HG02884 (cell line): Measurements from ENCODE around the gene TM4SF18.
"Not testable (repeated sequence)": the region's sequence is repeated elsewhere in the genome, so short reads cannot be mapped to it uniquely, and the experiment has no call there.

Source experiments
- ATAC-seq: cut with Tn5 transposase; IDR thresholded peaks from one replicate; pipeline ENCODE4 v1.9.1; 2021; ENCODE audit warnings: mild to moderate bottlenecking, moderate library complexity; ENCODE audit not compliant: unreplicated experiment

The TM4SF18 gene

GRCh38 chr3:149333176-149333859, at the start of gene TM4SF18:
TM4SF18 (minus strand) TSS chr3:149333636; CDS start chr3:149333382, 254 bp downstream.
- no peak for ATAC-seq

DNA sequence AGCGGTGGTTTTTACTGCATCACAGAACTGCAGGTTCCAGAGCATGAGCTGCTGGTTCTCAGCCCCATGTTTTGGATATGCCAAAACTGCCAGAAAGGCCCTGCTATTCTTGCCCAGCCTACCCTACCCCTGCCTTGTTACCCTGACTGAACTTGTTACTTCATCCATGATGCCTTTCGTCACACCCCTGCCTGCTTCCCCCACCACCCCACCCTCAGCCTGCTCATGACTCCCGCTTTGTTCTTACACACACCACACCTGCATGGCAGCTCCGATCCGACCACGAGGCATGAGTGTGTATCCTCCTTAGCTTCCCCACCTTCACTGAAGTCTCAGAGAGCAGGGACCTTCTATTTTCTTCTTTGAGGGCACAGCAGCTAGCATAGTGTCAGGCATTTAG, 49.1 kb upstream of the TM4SF18 start:
- no peak for ATAC-seq

DNA sequence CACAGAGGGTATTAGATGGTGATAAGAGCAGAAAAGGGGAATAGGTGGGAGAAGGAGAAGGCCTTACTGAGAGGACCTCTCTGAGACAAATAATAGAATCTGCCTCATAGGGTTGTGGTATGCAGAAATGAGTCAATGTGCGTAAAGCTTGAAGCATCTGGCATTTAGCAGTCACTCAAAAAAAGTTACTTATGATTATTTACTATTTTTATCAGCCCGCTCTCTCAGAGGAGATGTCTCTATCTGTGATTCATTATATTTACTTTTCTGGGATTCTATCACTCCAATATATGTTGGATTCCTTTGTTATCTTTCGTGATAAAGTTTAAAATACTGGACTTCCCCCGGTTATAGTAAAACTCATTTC, 48.6 kb upstream of the TM4SF18 start:
- peak; percentile 79 for ATAC-seq

- ATAC-seq: no peak
These were observed 48.0 kb upstream of the TM4SF18 start for GRCh38 chr3:149381173-149382100.

DNA sequence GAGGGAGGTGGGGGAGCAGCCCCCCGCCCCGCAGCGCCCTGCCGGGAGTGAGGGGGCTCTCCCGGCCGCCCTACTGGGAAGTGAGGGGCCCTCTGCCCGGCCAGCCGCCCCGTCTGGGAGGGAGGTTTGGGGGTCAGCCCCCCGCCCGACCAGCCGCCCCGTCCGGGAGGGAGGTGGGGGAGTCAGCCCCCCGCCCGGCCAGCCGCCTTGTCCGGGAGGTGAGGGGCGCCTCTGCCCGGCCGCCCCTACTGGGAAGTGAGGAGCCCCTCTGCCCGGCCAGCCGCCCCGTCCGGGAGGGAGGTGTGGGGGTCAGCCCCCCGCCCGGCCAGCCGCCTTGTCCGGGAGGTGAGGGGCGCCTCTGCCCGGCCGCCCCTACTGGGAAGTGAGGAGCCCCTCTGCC, 46.8 kb upstream of the TM4SF18 start:
- not testable (repeated sequence) for ATAC-seq

DNA sequence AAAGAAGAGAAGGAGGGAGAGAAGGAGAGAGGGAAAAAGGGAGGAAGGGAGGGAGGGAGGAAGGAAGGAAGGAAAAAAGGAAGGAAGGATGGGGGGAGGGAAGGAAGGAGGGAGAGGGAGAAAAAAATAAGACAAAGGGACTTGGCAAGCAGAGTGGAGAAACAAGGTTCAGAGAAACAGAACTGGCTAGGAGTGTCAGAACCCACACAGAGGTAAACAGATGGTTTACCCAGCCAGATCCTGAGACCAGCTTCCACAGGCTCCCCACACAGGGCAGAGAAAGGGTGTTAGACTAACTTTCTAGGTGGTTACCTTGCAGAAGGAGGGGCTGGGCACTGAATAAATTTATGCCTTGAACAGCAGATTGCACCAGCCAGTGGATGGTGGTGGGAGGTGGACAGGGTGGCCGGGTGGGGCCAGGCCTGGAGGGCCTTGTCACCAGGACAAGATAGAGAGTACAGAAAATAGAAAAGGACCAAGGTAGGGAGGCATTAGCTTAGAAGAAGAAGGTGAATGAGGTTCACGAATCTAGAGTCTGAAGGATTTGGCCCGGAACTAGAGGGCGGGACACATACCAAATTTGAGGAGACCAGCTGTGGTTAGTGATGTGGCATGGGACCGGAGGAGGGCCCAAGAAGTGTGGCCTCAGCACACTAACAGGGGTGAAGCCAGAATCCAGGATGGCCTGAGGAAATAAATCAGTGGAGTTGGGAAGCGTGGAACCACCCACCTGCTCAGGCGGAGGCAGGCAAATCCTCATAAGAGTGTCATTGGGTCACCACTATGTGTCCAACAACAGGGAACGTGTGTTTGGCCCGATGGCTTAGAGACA, 45.3 kb upstream of the TM4SF18 start:
- no peak for ATAC-seq

DNA sequence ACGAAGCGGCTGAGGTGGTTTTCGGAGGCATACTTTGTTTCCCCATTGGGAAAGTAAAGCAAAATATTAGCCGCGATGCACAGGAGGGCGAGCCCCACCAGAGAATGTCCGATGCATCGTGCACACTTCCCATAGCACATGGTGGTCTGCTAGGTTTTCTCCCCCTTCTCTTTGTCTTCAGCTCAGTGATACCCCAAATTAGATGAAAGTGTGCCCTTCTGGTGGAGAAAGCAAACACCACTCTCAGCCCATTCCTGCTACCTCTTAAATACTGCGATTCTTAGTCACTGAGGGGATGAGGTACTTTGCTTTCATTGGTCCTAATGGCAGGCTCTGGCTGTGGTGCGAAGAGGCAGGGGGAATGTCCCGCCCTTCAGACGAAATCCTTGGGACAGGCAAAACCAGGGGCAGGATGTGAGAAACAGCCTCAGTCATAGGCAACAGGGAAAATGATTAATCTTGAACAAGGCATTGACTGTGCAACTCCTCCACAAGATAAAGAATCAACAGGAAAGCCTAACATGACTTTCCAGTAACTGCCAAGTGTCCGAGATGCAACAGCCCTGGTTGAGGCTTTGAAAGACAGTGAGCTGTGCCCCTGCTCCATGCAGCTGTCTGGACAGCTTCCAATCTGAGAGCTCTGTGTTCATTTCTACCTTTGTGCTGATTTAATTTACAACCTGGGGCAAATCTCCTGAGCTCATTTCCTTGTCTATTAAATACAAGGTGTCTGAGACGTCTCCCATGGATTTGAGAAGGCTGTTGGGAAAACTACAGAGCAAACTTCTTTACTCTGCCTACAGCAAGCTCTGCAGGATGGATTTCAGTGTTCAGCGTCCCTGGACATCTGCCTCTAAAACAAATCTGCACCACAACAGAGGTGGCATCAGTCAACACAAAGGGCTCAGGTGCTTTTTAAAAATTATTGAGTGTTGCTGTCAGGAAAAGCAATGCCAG, 44.2 kb upstream of the TM4SF18 start, which contains the start of gene TM4SF1:
TSS of gene TM4SF1 (minus strand) at position 242 of the 957 bp plus-strand sequence. CDS start at position 140, 102 bp downstream.
- ATAC-seq: no peak

GRCh38 chr3:149376718-149377407, 43.4 kb upstream of the TM4SF18 start:
- no peak for ATAC-seq

GRCh38 chr3:149375501-149376196, 42.2 kb upstream of the TM4SF18 start:
- ATAC-seq: no peak

DNA sequence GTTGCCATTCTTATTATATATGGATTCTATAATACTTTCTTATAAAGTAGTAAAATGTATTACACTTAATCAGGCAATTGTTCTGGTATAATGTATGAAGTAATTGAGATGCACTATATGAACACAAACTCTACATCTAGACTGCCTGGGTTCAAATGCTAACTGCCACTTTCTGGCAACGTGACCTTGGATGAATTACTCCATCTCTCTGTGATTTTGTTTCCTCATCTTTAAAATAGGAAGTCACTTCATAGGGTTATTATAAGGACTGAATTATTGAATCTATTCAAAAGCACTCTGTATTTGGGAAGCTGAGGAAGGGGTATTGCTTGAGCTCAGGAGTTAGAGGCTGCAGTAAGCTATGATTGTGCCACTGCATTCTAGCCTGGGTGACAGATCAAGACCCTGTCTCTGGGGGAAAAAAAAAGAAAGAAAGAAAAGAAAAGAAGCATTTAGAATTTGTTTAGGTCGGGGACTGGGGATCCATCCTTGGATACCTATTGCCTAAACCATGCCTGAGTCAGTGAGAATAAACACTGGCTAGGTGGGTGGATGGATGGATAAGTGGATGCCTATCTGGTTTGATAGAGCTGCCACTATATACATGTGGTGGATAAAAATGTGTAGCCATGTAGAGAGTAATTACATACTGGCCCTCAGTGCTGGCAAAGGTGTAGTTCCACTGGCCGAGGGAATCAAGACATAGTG, 41.5 kb upstream of the TM4SF18 start:
- no peak for ATAC-seq

DNA sequence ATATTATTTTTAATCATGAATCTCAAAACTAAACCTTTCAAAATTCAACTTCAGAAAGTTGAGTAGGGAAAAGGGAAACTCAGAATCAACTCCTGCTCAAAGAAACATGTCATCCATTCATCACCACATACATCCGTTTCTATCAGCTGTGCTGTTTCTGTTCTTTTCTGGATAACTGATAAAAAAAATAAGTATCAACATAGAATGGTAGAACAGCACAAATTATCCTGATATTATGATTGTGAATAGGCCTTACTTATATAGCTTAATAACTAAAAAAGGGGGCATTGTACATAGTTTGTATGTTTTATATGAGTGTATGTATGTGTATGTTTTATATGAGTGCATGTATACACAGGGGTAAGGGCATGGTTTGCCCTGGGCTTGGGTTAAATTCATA, 41.0 kb upstream of the TM4SF18 start:
- no peak for ATAC-seq

- no peak for ATAC-seq
These were observed 40.0 kb upstream of the TM4SF18 start for GRCh38 chr3:149373235-149374125.

GRCh38 chr3:149371723-149372114, 38.3 kb upstream of the TM4SF18 start:
- no peak for ATAC-seq

DNA sequence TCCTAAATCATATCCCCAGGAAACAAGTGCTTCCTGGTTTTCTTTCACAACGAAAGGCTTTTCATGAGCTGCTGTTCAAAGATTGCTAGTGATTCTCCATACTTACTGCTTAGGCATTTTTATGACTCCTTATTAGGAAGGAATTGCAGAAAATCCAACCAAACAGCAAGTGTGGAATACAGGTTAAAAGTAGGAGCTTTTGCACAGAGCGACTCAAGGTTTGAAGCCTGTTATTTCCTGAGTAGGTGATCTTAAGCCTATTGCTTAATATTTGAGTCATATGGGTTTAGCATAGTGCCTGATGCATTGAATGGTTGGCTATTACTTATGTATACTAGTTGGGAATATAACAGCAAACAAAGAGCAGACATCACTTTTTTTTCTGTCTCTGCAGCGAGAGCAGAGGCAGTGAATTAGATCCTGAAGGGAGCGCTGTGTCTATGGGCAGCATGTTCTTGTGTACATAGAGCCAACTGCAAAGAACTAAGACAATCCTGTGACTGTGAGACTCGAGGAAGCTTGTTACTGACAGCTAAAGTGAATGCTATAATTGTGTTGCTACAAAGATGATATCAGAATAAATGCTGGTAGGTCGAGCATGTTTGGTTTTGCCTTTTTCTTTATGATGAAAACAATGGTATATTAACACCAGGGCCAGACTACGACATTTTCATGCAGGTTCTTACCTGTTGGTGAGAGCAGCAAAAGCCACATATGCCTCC, 37.7 kb upstream of the TM4SF18 start:
- no peak for ATAC-seq

DNA sequence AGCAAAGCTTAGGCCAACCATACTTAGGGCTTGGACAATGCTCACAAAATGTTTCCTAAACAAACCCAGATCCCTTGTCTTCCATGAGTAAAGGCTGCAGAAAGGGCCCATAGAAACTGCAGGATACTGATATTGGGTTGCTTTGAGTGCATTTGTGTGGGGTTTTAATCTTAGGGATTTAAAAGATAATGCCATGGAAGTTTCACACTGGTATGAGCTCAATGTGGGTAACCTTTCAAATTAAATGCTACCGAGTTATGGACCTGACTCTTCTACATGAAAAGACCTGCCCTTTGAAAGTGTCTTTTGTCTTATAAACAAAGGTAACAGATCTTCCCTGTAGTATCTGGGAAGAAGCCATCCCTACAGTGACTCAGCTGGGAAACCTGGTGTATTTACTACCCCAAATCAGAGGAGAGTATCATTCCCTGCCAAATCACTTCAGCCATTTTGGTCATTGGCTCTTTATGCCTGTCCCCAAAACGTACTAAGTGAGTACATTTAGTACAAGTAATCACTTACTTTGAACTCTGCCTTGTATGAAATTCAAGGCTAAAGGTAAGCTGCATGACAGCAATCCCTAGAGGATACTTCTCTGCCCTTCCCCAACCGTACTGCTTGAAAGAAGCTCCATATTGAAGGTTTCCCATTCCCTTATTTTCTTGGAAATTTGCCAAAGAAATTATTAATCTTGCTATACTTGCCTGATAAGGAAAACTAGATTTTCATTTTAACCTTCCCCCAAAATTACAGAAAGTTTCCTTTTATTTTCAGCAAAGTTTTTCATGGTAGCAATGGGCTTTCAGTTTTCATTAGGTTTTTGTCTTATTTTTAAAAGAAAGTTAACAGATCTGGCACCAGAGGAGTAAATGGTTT, 36.8 kb upstream of the TM4SF18 start:
- ATAC-seq: no peak
